ENCODE measurements around the gene CRIP2.

The CRIP2 gene

GRCh38 chr14:105476097-105476830 is 1.6 kb downstream of the CRIP2 start:
- DNase-seq (ENCODE audit: low spot score): no peak

- DNase-seq (ENCODE audit: low spot score): no peak
These were observed 2.4 kb downstream of the CRIP2 start for GRCh38 chr14:105476831-105477659.

GRCh38 chr14:105477660-105478397 is 3.2 kb downstream of the CRIP2 start:
- no peak for DNase-seq (ENCODE audit: low spot score)

GRCh38 chr14:105478398-105479251 is 4.0 kb downstream of the CRIP2 start:
- DNase-seq (ENCODE audit: low spot score): no peak

GRCh38 chr14:105479431-105480158 is 5.0 kb downstream of the CRIP2 start:
- no peak for DNase-seq (ENCODE audit: low spot score)

- DNase-seq (ENCODE audit: low spot score): no peak
These were observed 5.7 kb downstream of the CRIP2 start for GRCh38 chr14:105480199-105480746.

GRCh38 chr14:105480807-105481801 is 6.5 kb downstream of the CRIP2 start:
- peak; percentile 70 for DNase-seq (ENCODE audit: low spot score)

- peak; percentile 60 for DNase-seq (ENCODE audit: low spot score)
These were observed 7.4 kb downstream of the CRIP2 start for GRCh38 chr14:105481886-105482457.

GRCh38 chr14:105482486-105483110 is 8.0 kb downstream of the CRIP2 start:
- no peak for DNase-seq (ENCODE audit: low spot score)

- DNase-seq (ENCODE audit: low spot score): no peak
These were observed 8.9 kb downstream of the CRIP2 start for GRCh38 chr14:105483300-105484068.

GRCh38 chr14:105484069-105484996 is 9.7 kb downstream of the CRIP2 start:
- no peak for DNase-seq (ENCODE audit: low spot score)

- DNase-seq (ENCODE audit: low spot score): no peak
These were observed 10.4 kb downstream of the CRIP2 start for GRCh38 chr14:105484997-105485393.

GRCh38 chr14:105485739-105486162 is 11.1 kb downstream of the CRIP2 start:
- DNase-seq (ENCODE audit: low spot score): peak; percentile 85

GRCh38 chr14:105486163-105486973 is 11.7 kb downstream of the CRIP2 start, which contains the start of gene CRIP1:
TSS of gene CRIP1 (plus strand) at chr14:105486886. CDS start at chr14:105487260, 374 bp downstream.
- DNase-seq (ENCODE audit: low spot score): no peak

GRCh38 chr14:105486974-105487448 is 12.4 kb downstream of the CRIP2 start:
- DNase-seq (ENCODE audit: low spot score): no peak

Data from SK-N-DZ (cell line).